Endothelial cell of umbilical vein (primary cell): ENCODE results near the gene CAPS. TPM values are rescaled to one million over a fixed set of nuclear protein-coding genes. Genes with fewer than 3 reads are reported as not detected.
"Not testable (repeated sequence)": the region's sequence is repeated elsewhere in the genome, so short reads cannot be mapped to it uniquely, and the experiment has no call there.

Experiments
- BruUV-seq: library from RNA; stranded (reverse); fragments of 400-500 nt; replicated peaks from 2 replicates; lab custom pipeline; 2021; lab: Mats Ljungman, UMichigan
- CTCF ChIA-PET: fragments of 300-600, 350-600 bp; sonication (Branson Sonifier 250); formaldehyde crosslinking; loops from one replicate; lab custom pipeline; 2021; ENCODE audit warnings: antibody characterized with exemption, inconsistent platforms; lab: Charles Lee
- POLR2A ChIA-PET: fragments of 300-600, 350-600 bp; sonication (Branson Sonifier 250); formaldehyde crosslinking; loops from one replicate; lab custom pipeline; 2021; ENCODE audit warnings: antibody characterized with exemption, inconsistent platforms; lab: Charles Lee
- DNase-seq: peaks from one replicate; pipeline ENCODE4 v3.0.0-alpha.2; 2011; ENCODE audit warnings: low read depth, low spot score
- FAIRE-seq: peaks from 2 replicates; lab custom pipeline; 2011; peaks lifted over from hg19 to GRCh38; lab: Jason Lieb, UNC
- H2AFZ ChIP-seq: 2 replicates; pipeline ENCODE4 v1.6.0; 2012; ENCODE audit warnings: low read depth, low read length, control low read depth, inconsistent platforms
- H3K27ac ChIP-seq: 2 replicates; pipeline ENCODE4 v1.5.1; 2011; ENCODE audit warnings: low read depth, mild to moderate bottlenecking, control low read depth, low read length, moderate library complexity; ENCODE audit not compliant: insufficient read depth
- H3K27me3 ChIP-seq, 2 experiments: 2 replicates each; pipeline versions ENCODE4 v1.6.0 to v1.6.1; 2011; ENCODE audit warnings: low read length in 2 of 2, mixed read lengths in 1 of 2; ENCODE audit not compliant: control insufficient read depth in 2 of 2, insufficient read depth in 2 of 2
- H3K36me3 ChIP-seq, 2 experiments: 2 replicates in 1 of 2; 3 replicates in 1 of 2; pipeline ENCODE4 v1.5.1; 2011; ENCODE audit warnings: low read length in 2 of 2, mild to moderate bottlenecking in 1 of 2, moderate library complexity in 1 of 2; ENCODE audit not compliant: control insufficient read depth in 2 of 2, insufficient read depth in 2 of 2; ENCODE audit errors: extremely low read depth in 1 of 2
- H3K4me1 ChIP-seq: 3 replicates; pipeline ENCODE4 v1.5.1; 2011; ENCODE audit warnings: mild to moderate bottlenecking, low read length; ENCODE audit not compliant: control insufficient read depth, insufficient read depth; ENCODE audit errors: extremely low read depth
- H3K4me2 ChIP-seq: 2 replicates; pipeline ENCODE4 v1.6.1; 2011; ENCODE audit warnings: low read length, control low read depth, mixed read lengths; ENCODE audit not compliant: insufficient read depth
- H3K4me3 ChIP-seq, 3 experiments: fragments of 200-600 bp in 1 of 3; sonication (generic), shearing (Covaris generic) in 1 of 3; replicated peaks in 1 of 3; 2 replicates each; pipeline ENCODE4 v1.5.1; 2011 to 2016; ENCODE audit warnings: control low read depth in 3 of 3, low read length in 3 of 3, mild to moderate bottlenecking in 2 of 3, inconsistent platforms in 1 of 3, low read depth in 1 of 3, moderate library complexity in 1 of 3; ENCODE audit not compliant: insufficient read depth in 1 of 3
- H3K79me2 ChIP-seq: 2 replicates; pipeline ENCODE4 v1.6.0; 2012; ENCODE audit warnings: low read length, inconsistent platforms; ENCODE audit not compliant: control insufficient read depth, insufficient read depth
- H3K9ac ChIP-seq: replicated peaks from 2 replicates; pipeline ENCODE3; 2011; ENCODE audit warnings: low read length, control low read depth; ENCODE audit not compliant: insufficient read depth; ENCODE audit errors: extremely low read depth
- H3K9me1 ChIP-seq: replicated peaks from 3 replicates; pipeline ENCODE4 v1.6.0; 2011; ENCODE audit warnings: mild to moderate bottlenecking, low read length; ENCODE audit not compliant: control insufficient read depth, insufficient read depth; ENCODE audit errors: extremely low read depth
- H3K9me3 ChIP-seq: replicated peaks from 2 replicates; pipeline ENCODE4 v1.5.1; 2012; ENCODE audit warnings: low read length, inconsistent platforms; ENCODE audit not compliant: control insufficient read depth, insufficient read depth
- H4K20me1 ChIP-seq: replicated peaks from 2 replicates; pipeline ENCODE3; 2011; ENCODE audit warnings: mild to moderate bottlenecking, low read length; ENCODE audit not compliant: control insufficient read depth, insufficient read depth; ENCODE audit errors: extremely low read depth
- EZH2 ChIP-seq: IDR thresholded peaks from 2 replicates; pipeline ENCODE4 v1.6.1; 2012; ENCODE audit warnings: borderline replicate concordance, low read depth, mild to moderate bottlenecking, moderate library complexity, low read length, inconsistent platforms; ENCODE audit not compliant: severe bottlenecking
- FOS ChIP-seq: IDR thresholded peaks from 2 replicates; pipeline ENCODE4 v1.6.1; 2011; ENCODE audit warnings: mild to moderate bottlenecking, low read length, moderate library complexity, borderline replicate concordance; ENCODE audit not compliant: insufficient read depth
- POLR2AphosphoS5 ChIP-seq: IDR thresholded peaks from 2 replicates; pipeline ENCODE4 v1.6.1; 2012; ENCODE audit warnings: low read depth, mild to moderate bottlenecking, control low read depth, low read length, moderate library complexity; ENCODE audit not compliant: insufficient read depth
- dilution Hi-C: fragments of 300-500 bp; cut with MboI; formaldehyde crosslinking; loops from one replicate; pipeline ENCODE4 v1.15.0; 2019; ENCODE audit warnings: low sequenced_read_pairs; ENCODE audit not compliant: extremely low pct_ligation_motif_present
- intact Hi-C: fragments of 100-400 bp; cut with micrococcal nuclease; formaldehyde crosslinking; loops from one replicate; pipeline ENCODE4 v1.10.0; 2022
- polyA plus RNA-seq, 4 experiments: library from polyadenylated mRNA; depleted of rRNA in 3 of 4; stranded (reverse) in 3 of 4; unstranded in 1 of 4; fragments of >200 nt; gene quantifications; 2 replicates each; pipeline versions ENCODE4 v1.2.1 to v1.2.3, GENCODE V29; 2011 to 2012; ENCODE audit warnings: missing spikeins in 1 of 4
- total RNA-seq: library from RNA; stranded (reverse); gene quantifications from 2 replicates; pipeline ENCODE4 v1.2.3, GENCODE V29; 2021

CAPS gene
- total and polyA plus RNA-seq, 2 donors (not counting 3 experiments of a cell fraction or from before 2014, with no cell fraction given), result 6.9 to 8.9 TPM

- dilution Hi-C loops, H3K9me3 ChIP-seq, H2AFZ ChIP-seq, H3K9me1 ChIP-seq, BruUV-seq, POLR2A ChIA-PET, H3K4me3 ChIP-seq, H3K27me3 ChIP-seq, H3K79me2 ChIP-seq, DNase-seq, H4K20me1 ChIP-seq, H3K4me2 ChIP-seq, intact Hi-C loops, H3K36me3 ChIP-seq, FAIRE-seq, H3K27ac ChIP-seq, CTCF ChIA-PET, H3K9ac ChIP-seq, H3K4me1 ChIP-seq: not testable (repeated sequence)
Measured at GRCh38 chr19:5874496-5874895, 39.6 kb upstream of the CAPS start.

GRCh38 chr19:5877427-5877826 is 36.6 kb upstream of the CAPS start:
- Histone ChIP-seq H3K27me3 (peaks cover 0 to 3% of the 10 kb centered on the region in 2 experiments), H2AFZ (no peak overlapping the region), H3K4me1 (no peaks in the 10 kb centered on the region), H3K27ac (no peak overlapping the region), H4K20me1 (no peaks in the 10 kb centered on the region), H3K9me1 (no peaks in the 10 kb centered on the region), H3K79me2 (no peaks in the 10 kb centered on the region), H3K9ac (no peak overlapping the region), H3K9me3 (no peaks in the 10 kb centered on the region), H3K36me3 (no peaks in the 10 kb centered on the region), H3K4me2 (no peak overlapping the region), H3K4me3 (no peak overlapping the region)
- DNase-seq, result no peak
- intact Hi-C loops, result no loop called here
- dilution Hi-C loops, result no loop called here
- TF ChIP-seq FOS (no peak), EZH2 (no peak), POLR2AphosphoS5 (no peak)
- no peak for FAIRE-seq
- POLR2A ChIA-PET, result no interaction called here
- no TSS peak for BruUV-seq
- CTCF ChIA-PET, result interaction anchor here (1.0 kb wide), 1 partner anchor 74 kb away, joined by 3 read pairs; no protein-coding TSS in a partner anchor
